Measurements from ENCODE around the gene C4orf50.

Gene C4orf50

DNA sequence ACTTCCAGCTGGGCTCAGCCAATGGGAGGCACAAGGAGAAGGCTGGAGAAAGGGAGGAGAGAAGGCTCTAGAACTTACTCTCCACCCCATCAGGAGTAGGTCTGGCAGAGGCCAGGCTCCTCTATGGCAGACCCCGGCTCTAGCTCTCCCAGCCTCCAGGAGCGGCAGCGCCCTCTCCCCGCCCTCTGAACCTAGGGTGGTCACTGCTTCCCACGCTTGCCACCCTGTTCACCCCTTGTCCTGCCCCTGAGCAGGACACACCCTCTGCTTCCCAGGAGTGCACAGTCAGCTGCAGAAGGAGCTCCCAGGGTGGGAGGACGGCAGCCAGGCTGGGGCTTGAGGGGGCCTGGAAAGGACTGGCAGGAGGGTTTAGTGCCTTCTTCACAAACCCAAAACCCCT, 72.3 kb downstream of the C4orf50 start:
- Histone ChIP-seq H2AFZ (ENCODE audit: low read length) (no peak overlapping the region), H3K27ac (ENCODE audit: low read depth, low read length, poor library complexity, severe bottlenecking) (no peak overlapping the region), H3K9me3 (ENCODE audit: low read length) (no peaks in the 10 kb centered on the region), H3F3A (ENCODE audit: insufficient read depth, low read length) (no peaks in the 10 kb centered on the region), H3K4me1 (ENCODE audit: insufficient read depth, low read length, severe bottlenecking) (no peaks in the 10 kb centered on the region), H3K9me2 (ENCODE audit: low read depth, low read length) (no peaks in the 10 kb centered on the region), H3K4me3 (ENCODE audit: low read depth, low read length, poor library complexity, severe bottlenecking) (no peak overlapping the region), H3K4me2 (ENCODE audit: low read length) (no peak overlapping the region), H3K9ac (ENCODE audit: low read length) (no peak overlapping the region), H3K36me3 (ENCODE audit: insufficient read depth, low read length) (no peaks in the 10 kb centered on the region), H3K79me2 (ENCODE audit: insufficient read depth, low read length) (no peaks in the 10 kb centered on the region), H3K27me3 (ENCODE audit: insufficient read depth, low read length) (no peaks in the 10 kb centered on the region), H4K20me1 (ENCODE audit: insufficient read depth, low read length) (no peaks in the 10 kb centered on the region)
- TF ChIP-seq, protein P1, sequence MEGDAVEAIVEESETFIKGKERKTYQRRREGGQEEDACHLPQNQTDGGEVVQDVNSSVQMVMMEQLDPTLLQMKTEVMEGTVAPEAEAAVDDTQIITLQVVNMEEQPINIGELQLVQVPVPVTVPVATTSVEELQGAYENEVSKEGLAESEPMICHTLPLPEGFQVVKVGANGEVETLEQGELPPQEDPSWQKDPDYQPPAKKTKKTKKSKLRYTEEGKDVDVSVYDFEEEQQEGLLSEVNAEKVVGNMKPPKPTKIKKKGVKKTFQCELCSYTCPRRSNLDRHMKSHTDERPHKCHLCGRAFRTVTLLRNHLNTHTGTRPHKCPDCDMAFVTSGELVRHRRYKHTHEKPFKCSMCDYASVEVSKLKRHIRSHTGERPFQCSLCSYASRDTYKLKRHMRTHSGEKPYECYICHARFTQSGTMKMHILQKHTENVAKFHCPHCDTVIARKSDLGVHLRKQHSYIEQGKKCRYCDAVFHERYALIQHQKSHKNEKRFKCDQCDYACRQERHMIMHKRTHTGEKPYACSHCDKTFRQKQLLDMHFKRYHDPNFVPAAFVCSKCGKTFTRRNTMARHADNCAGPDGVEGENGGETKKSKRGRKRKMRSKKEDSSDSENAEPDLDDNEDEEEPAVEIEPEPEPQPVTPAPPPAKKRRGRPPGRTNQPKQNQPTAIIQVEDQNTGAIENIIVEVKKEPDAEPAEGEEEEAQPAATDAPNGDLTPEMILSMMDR (IDR thresholded peaks at IDR 0.05; ENCODE audit: low read length) = no peak
- TF ChIP-seq EZH2 (IDR thresholded peaks at IDR 0.05; ENCODE audit: borderline replicate concordance, low read length) = no peak

DNA sequence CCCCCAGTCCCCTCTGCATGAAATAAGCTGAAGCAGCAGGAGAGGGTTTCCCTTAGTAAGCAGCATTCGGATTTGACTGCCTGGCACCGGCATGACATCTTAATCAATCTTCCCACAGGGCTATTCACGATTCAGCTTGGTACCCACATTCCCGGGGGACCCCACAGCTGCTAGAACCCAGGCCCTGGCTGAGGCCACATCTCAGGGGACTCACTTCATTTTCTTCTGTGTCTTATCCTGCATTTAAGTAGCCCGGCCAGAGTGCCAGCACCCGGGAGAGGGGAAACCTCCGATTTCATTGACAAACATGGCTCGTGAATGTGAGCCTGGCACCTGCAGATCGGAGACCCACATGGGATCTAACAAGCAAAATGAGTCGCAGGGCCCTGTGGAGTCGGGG, 73.1 kb downstream of the C4orf50 start:
- H3K36me3 ChIP-seq (ENCODE audit: insufficient read depth, low read length) = no peaks in the 10 kb centered on the region
- H3K79me2 ChIP-seq (ENCODE audit: insufficient read depth, low read length) = no peaks in the 10 kb centered on the region
- H3K27ac ChIP-seq (ENCODE audit: low read depth, low read length, poor library complexity, severe bottlenecking) = no peak overlapping the region
- H3K4me1 ChIP-seq (ENCODE audit: insufficient read depth, low read length, severe bottlenecking) = no peaks in the 10 kb centered on the region
- H3K9ac ChIP-seq (ENCODE audit: low read length) = no peak overlapping the region
- H3K27me3 ChIP-seq (ENCODE audit: insufficient read depth, low read length) = no peaks in the 10 kb centered on the region
- no peaks in the 10 kb centered on the region for H3F3A ChIP-seq (ENCODE audit: insufficient read depth, low read length)
- H2AFZ ChIP-seq (ENCODE audit: low read length) = no peak overlapping the region
- H4K20me1 ChIP-seq (ENCODE audit: insufficient read depth, low read length) = no peaks in the 10 kb centered on the region
- no peak for TF ChIP-seq EZH2 (IDR thresholded peaks at IDR 0.05; ENCODE audit: borderline replicate concordance, low read length)
- TF ChIP-seq, protein P1 (IDR thresholded peaks at IDR 0.05; ENCODE audit: low read length) = no peak
- H3K4me3 ChIP-seq (ENCODE audit: low read depth, low read length, poor library complexity, severe bottlenecking) = no peak overlapping the region
- H3K9me2 ChIP-seq (ENCODE audit: low read depth, low read length) = no peaks in the 10 kb centered on the region
- H3K4me2 ChIP-seq (ENCODE audit: low read length) = no peak overlapping the region
- no peaks in the 10 kb centered on the region for H3K9me3 ChIP-seq (ENCODE audit: low read length)

DNA sequence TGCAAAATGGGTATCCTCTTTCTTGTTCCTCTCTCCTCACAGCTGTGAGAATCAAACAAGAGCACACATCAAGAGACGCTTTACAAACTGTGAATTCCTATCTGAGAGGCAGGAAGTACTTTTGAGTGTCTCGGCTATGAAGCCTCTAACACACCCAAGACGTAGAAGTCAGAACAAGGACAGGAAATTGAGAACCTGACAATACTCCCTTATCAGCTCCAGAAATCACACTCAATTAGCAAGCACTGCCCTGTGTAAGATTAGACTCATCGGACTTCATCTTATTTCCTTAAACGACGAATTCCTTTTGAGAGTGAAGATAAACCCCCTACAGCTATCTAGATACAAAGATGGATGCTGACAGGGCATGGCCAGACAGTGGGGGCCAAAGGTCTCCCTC, 74.7 kb downstream of the C4orf50 start:
- Histone ChIP-seq H3K27me3 (ENCODE audit: insufficient read depth, low read length) (no peaks in the 10 kb centered on the region), H3K27ac (ENCODE audit: low read depth, low read length, poor library complexity, severe bottlenecking) (no peak overlapping the region), H2AFZ (ENCODE audit: low read length) (no peak overlapping the region), H3F3A (ENCODE audit: insufficient read depth, low read length) (no peaks in the 10 kb centered on the region), H3K4me2 (ENCODE audit: low read length) (no peak overlapping the region), H3K4me1 (ENCODE audit: insufficient read depth, low read length, severe bottlenecking) (no peaks in the 10 kb centered on the region), H4K20me1 (ENCODE audit: insufficient read depth, low read length) (no peaks in the 10 kb centered on the region), H3K36me3 (ENCODE audit: insufficient read depth, low read length) (no peaks in the 10 kb centered on the region), H3K9ac (ENCODE audit: low read length) (no peak overlapping the region), H3K9me2 (ENCODE audit: low read depth, low read length) (no peaks in the 10 kb centered on the region), H3K4me3 (ENCODE audit: low read depth, low read length, poor library complexity, severe bottlenecking) (no peak overlapping the region), H3K79me2 (ENCODE audit: insufficient read depth, low read length) (no peaks in the 10 kb centered on the region), H3K9me3 (ENCODE audit: low read length) (no peaks in the 10 kb centered on the region)
- TF ChIP-seq EZH2 (IDR thresholded peaks at IDR 0.05; ENCODE audit: borderline replicate concordance, low read length) = no peak
- TF ChIP-seq, protein P1 (IDR thresholded peaks at IDR 0.05; ENCODE audit: low read length) = no peak

Measured in OCI-LY1 (cell line).